GM18526 (cell line): ENCODE measurements around the gene KATNAL1.

ENCODE experiments used
- POLR2A ChIP-seq: IDR thresholded peaks from 3 replicates; pipeline ENCODE4 v1.6.1; 2011; ENCODE audit not compliant: insufficient read length; ENCODE audit errors: extremely low read depth

Gene KATNAL1

DNA sequence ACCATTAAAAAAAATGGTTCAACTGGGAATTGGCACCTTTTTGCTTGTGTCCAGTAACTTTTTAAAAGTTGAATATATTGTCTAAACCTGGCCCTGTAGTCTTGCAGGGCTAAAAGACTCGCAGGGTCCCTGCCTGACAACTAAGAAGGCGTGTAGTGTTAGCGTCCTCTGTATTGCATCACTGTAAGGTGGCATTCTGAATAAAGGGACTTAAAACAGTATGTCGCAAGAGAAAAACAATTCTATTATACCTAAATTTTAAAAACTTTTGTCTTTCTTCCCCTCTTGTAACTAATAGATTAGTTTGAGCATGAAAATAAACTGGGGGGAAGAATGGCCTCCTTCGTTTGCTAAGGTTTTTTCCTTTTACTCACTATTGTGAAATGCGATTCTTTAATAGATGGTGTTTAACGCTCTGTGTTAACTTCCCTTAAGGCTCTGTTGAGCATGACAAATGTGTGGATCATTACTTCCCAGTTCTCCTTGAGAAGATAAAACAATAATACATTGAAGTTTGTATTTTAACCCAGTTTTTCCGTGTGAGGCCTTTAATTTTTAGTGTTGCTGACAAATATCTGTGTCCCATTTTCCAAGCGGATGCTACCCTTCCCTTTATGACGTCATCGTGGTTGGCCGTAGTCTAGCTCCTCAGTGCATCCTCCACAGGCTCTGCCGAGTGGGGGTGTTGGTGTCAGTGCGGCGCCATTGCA is 134.6 kb downstream of the KATNAL1 start:
- no peak for TF ChIP-seq POLR2A

GRCh38 chr13:30170569-30170968 is 136.8 kb downstream of the KATNAL1 start:
- TF ChIP-seq POLR2A = no peak

GRCh38 chr13:30169442-30169841 is 137.9 kb downstream of the KATNAL1 start:
- TF ChIP-seq POLR2A = no peak

DNA sequence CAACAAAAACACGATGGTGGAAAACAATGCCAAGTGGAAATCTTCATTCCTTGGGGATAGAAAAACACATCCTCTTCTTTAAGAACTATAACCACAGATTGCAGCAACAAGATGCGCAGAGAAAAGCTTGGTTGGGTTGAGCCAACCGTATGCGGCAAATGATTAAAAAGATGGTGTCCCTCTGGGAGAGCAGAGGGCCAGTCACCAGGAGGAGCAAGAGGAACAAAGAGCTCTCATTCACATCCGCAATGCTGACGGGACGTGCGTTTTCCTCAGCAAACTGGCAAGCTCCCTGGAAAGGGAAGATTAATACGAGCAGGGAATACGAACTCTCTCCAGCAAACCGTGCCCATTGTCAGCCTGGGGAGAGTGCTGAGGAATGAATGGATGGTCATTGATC is 141.6 kb downstream of the KATNAL1 start:
- TF ChIP-seq POLR2A = no peak

DNA sequence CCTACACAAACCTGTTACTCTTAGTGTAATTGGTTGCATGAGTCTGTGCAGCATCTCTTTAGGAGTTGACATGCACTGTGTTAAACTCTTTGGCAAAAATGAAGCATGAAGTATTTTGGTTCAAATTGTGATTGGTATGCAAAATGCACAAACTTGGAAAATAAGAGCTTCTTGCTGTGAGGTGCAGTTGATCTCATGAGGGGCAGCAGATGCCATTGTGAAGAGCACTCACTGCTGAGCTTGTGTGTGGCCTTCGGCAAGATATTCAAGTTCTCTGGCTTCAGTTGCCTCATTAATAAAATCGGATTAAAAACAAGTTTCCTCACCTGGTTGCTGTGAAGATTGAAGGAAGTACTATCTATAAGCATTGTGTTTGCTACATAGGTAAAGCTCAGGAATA is 142.3 kb downstream of the KATNAL1 start:
- no peak for TF ChIP-seq POLR2A

GRCh38 chr13:30164146-30164545 is 143.2 kb downstream of the KATNAL1 start:
- TF ChIP-seq POLR2A = no peak

- TF ChIP-seq POLR2A = no peak
Observed at GRCh38 chr13:30163441-30163840, 143.9 kb downstream of the KATNAL1 start.

DNA sequence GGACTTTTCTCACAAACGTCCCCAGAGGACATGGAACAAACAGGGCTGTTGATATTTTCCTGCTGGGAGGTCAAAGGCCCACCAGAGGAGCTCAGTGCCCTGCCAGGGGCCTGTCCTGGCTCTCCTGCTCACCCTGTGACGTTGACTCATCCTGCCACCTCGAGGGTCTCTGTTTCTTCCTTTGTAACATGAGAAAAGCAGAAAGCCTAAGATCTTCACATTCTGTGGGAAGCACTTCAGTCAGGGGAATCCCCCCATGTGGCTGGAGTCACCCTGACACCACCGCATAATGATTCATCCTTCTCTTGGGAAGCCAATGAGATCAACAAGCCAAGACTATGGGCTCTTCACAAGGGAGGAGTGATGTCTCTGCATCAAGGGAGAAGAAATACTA is 147.9 kb downstream of the KATNAL1 start:
- no peak for TF ChIP-seq POLR2A

DNA sequence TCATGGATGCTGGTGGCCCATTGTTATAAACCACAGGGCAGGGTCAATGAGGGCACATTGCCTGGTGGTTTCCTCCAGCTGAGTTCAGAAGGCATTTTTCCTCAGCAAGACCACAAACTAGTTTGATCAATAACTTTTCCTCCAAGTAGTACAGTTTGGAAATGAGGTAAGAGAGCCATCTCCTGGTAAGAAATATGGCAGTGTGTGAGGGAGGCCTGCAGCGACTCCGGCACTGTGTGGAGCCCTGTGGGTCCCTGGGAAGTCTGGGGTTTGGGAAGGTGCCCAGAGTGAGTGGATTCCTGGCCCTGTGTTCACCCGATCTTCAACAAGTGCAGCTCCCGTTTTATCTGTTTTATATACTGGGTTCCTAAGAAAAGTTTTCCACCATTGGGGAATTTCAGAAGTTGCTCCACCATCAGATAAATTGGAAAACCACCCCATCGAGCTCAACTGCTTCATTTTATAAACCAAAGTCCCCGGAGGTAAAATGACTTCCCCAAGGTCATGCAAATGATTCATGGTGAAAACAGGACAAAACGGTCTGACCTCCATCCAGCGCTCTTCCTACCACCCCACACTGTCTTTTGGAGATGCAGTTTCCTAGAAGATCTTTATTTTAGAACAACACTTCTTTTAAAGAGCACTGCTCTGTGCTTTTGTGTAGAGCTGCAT is 148.4 kb downstream of the KATNAL1 start:
- TF ChIP-seq POLR2A = no peak

GRCh38 chr13:30157616-30157993 is 149.7 kb downstream of the KATNAL1 start:
- no peak for TF ChIP-seq POLR2A

DNA sequence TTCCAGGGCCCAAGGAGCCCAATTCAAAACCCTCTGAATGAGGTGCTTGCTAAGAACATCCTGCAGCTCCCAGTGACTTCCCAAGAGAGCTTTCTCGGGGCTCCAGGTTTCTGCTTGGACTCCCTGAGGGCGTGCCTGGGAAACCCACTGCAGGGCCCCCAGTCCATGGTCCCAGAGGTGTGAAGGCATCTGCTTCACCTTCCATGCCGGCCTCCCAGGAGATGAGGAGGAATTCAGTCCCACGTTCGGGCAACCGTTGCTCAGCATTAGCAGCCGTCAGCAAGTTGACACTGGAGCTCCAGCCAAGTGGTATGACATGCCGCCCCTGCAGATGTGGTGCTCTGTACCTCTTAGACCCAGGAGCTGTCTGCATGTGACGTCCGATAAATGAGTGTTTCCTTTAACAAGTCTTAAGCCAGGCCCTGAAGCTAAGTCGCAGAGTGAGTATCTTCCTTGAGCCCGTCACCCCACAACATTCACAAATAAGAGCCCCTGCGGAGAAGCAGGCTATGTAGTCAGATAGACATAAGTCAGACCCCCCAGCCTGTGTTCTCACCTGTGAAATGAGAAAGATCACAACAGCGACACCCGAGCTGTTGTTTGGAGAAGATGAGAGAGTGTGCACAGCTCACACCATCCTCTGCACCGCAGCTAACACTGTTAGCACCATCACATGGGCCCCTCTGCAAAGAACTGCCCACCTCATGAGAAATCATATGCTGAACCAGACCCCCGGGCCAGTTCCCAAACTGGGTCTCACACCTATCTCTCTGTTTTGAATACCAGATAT is 150.3 kb downstream of the KATNAL1 start:
- TF ChIP-seq POLR2A = no peak

GRCh38 chr13:30156270-30156669 is 151.1 kb downstream of the KATNAL1 start:
- TF ChIP-seq POLR2A = no peak

- TF ChIP-seq POLR2A = no peak
Observed at GRCh38 chr13:30154931-30155330, 152.4 kb downstream of the KATNAL1 start.

GRCh38 chr13:30154531-30154930 is 152.8 kb downstream of the KATNAL1 start:
- TF ChIP-seq POLR2A = no peak

DNA sequence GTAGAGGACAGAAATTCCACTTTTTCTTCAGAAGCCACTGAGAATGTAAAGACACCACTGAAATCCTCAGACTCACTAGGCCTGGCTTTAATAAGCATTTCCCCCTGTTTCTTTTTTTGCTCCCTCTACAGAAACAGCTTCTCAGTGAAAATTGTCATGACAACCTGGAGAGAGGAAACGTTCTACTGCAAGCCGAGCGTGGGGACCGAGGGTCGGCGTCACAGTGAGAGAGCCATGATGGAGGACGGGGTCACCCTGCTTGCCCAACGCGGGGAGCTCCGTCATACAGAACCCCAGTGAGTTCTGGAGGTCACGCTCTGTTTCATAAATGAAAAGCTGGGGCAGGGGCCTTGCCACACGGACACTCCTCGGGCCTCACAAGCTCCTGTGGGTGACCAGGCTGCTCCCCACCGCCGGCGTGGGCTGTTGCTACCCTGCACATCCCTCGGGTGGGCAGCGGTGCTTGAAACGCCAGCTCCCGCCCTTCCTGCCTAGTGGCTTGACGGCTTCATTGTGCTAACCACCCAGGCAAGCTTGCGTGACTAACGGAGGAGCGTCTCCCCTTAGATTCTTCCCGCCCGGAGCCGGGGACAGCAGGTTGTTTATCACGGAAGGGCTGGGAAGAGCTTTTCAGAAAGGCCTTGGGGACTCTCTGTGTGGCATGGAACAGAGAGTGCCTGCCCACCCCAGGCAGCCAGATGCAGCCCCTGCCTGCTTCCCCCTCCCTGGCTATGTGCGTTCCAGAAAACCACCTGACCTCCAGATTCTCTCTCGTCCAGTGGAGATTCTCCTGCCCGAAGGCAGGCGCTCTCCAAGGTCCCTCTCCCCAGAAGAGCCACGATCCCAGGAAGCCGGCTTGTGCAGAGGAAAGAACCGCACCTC is 153.6 kb downstream of the KATNAL1 start:
- no peak for TF ChIP-seq POLR2A
